K562 (cell line): ENCODE results near the gene NELFE. TPM values are rescaled to one million over a fixed set of nuclear protein-coding genes. Genes with fewer than 3 reads are reported as not detected.

Experiments
- BRF1 ChIP-seq: IDR thresholded peaks from 3 replicates; pipeline ENCODE4 v1.6.1; 2011; ENCODE audit warnings: borderline replicate concordance, mild to moderate bottlenecking; ENCODE audit not compliant: insufficient read length; ENCODE audit errors: extremely low read depth
- EHMT2 ChIP-seq: fragments of 450-650 bp; IDR thresholded peaks from 2 replicates; pipeline ENCODE4 v1.6.1; 2018; ENCODE audit warnings: antibody characterized with exemption
- FOXA3 ChIP-seq, 2 experiments: fragments of 450-650 bp in 1 of 2; sonication (generic) in 1 of 2; formaldehyde crosslinking; IDR thresholded peaks in 1 of 2; conservative IDR thresholded peaks in 1 of 2; 2 replicates each; pipeline versions ENCODE4 v1.4.0 to v1.8.0; 2020 to 2022; ENCODE audit warnings: mild to moderate bottlenecking in 2 of 2, missing genetic modification reagents in 1 of 2
- HDAC8 ChIP-seq: fragments of 450-650 bp; IDR thresholded peaks from 2 replicates; pipeline ENCODE4 v1.6.1; 2016; ENCODE audit warnings: mild to moderate bottlenecking, missing genetic modification characterization, moderate library complexity, missing compliant biosample characterization
- MAFG ChIP-seq: fragments of 450-650 bp; conservative IDR thresholded peaks from 2 replicates; pipeline ENCODE4 v1.6.1; 2016; ENCODE audit warnings: missing genetic modification characterization, missing compliant biosample characterization
- MGA ChIP-seq: fragments of 450-650 bp; IDR thresholded peaks from 2 replicates; pipeline ENCODE4 v1.6.1; 2016; ENCODE audit warnings: mild to moderate bottlenecking, moderate library complexity
- PML ChIP-seq: IDR thresholded peaks from 2 replicates; pipeline ENCODE4 v1.6.1; 2012; ENCODE audit warnings: low read length, inconsistent platforms
- RBBP5 ChIP-seq: fragments of 200-600 bp; sonication (generic); IDR thresholded peaks from 2 replicates; pipeline ENCODE4 v1.6.1; 2012; ENCODE audit warnings: borderline replicate concordance, mild to moderate bottlenecking, low read length, control low read depth, inconsistent platforms; ENCODE audit not compliant: insufficient read depth, poor library complexity, severe bottlenecking
- RFX5 ChIP-seq: IDR thresholded peaks from 2 replicates; pipeline ENCODE4 v1.6.1; 2011; ENCODE audit warnings: low read depth, mild to moderate bottlenecking, improper control_type of control experiment, low read length
- SIN3A ChIP-seq, 2 experiments: fragments of 150-350 bp in 1 of 2; IDR thresholded peaks; 2 replicates each; pipeline ENCODE4 v1.6.1; 2011 to 2016; ENCODE audit warnings: borderline replicate concordance in 2 of 2, low read depth in 2 of 2, low read length in 2 of 2, mild to moderate bottlenecking in 2 of 2, moderate library complexity in 2 of 2; ENCODE audit not compliant: control insufficient read depth in 1 of 2
- XRCC3 ChIP-seq: fragments of 450-650 bp; IDR thresholded peaks from 2 replicates; pipeline ENCODE4 v1.6.1; 2017; ENCODE audit warnings: mild to moderate bottlenecking, moderate library complexity
- ZNF395 ChIP-seq: fragments of 200-800 bp; sonication (Bioruptor generic); IDR thresholded peaks from 2 replicates; pipeline ENCODE4 v1.6.1; 2017; ENCODE audit warnings: missing genetic modification characterization, missing compliant biosample characterization
- polyA plus RNA-seq, 8 experiments: library from polyadenylated mRNA; depleted of rRNA in 4 of 8; stranded (reverse) in 5 of 8; unstranded in 3 of 8; fragments of >200 nt; fragmentation: Nextera tagmentation in 2 of 8; fragmentation: Illumina TruSeq in 1 of 8; extraction: Ambion mirVana in 2 of 8; extraction: Trizol in 1 of 8; gene quantifications; 2 replicates each; pipeline versions ENCODE4 v1.2.1 to v1.2.3, GENCODE V29; 2011 to 2014; ENCODE audit warnings: inconsistent platforms in 1 of 8, missing spikeins in 1 of 8
- total RNA-seq, 7 experiments: library from RNA; depleted of rRNA in 6 of 7; stranded (reverse); fragments of >200 nt in 6 of 7; fragmentation: Illumina TruSeq in 2 of 7; extraction: Trizol in 2 of 7; gene quantifications; 2 replicates each; pipeline versions ENCODE4 v1.2.1 to v1.2.3, GENCODE V29; 2011 to 2021; ENCODE audit warnings: low replicate concordance in 1 of 7

NELFE gene
- total and polyA plus RNA-seq, 9 of the 15 experiments (the other 6 are each of a cell fraction or from before 2014, with no cell fraction given), result 15.2 to 157 (median 91.5) TPM

- TF ChIP-seq RFX5 (no peak), EHMT2 (no peak; the same call in 1 of the 2 replicates), FOXA3 (CRISPR knock-in tag; conservative IDR thresholded peaks at IDR 0.05 in 1 of 2, IDR thresholded peaks at IDR 0.05 in 1 of 2) (no peak), XRCC3 (no peak), MAFG (tag) (peak; percentile 98), MGA (no peak), BRF1 (no peak), SIN3A (IDR thresholded peaks at IDR 0.05; ENCODE audit: borderline replicate concordance in 2 of 2, control insufficient read depth in 1 of 2, low read depth in 2 of 2, low read length in 2 of 2) (no peak), PML (no peak; the same call in 1 of the 2 replicates), HDAC8 (tag) (no peak), RBBP5 (peak; percentile 22), ZNF395 (CRISPR knock-in tag) (0 out of 2 replicates have a peak, but pooled peaks have one; percentile 25)
Observed at GRCh38 chr6:31969712-31970603, 11.2 kb upstream of the NELFE start (continued).
